ENCODE measurements around the gene DIO1.

Gene DIO1

DNA sequence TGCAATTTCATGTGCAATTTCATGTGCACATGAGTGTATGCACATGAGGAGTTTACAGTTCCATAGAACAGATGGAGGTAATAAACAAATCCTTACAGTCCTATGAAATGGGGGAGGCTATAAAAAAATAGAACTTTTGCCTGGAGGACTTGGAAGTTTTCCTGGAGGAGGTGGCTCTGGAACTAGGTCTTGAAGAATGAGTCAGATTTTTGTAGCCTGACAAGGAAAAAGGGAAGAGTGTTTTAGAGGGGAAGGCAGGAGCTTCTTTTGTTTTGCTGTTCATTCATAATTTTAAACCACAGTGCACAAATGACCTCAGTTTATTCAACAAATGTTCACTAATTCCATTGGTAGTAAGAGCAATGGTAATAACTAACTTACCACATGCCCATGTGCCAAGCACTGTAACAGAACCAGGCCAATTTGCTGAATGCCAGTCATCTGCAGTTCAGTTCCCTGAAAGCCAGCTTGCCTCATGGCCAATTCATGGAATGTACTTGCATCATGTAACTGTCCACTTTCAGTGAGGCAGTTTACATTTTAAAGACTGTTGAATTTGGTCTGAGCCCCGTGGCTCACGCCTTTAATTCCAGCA, 2.7 kb downstream of the DIO1 start:
- no peaks in the 10 kb centered on the region for H4K20me1 ChIP-seq (ENCODE audit: insufficient read depth)
- no peak overlapping the region for H3K4me3 ChIP-seq (IDR thresholded peaks at IDR 0.05; ENCODE audit: insufficient read depth, low read depth, low read length)
- H2AFZ ChIP-seq (ENCODE audit: low read depth), result no peak overlapping the region
- no peaks in the 10 kb centered on the region for H3K4me1 ChIP-seq (ENCODE audit: low read depth, poor library complexity, severe bottlenecking)
- no peaks in the 10 kb centered on the region for H3K36me3 ChIP-seq (ENCODE audit: insufficient read depth)
- no peaks in the 10 kb centered on the region for H3K79me2 ChIP-seq (ENCODE audit: insufficient read depth, low read depth)
- H3K4me2 ChIP-seq, result no peak overlapping the region
- no peak overlapping the region for H3K9ac ChIP-seq
- H3K27me3 ChIP-seq (ENCODE audit: insufficient read depth, low read depth), result no peaks in the 10 kb centered on the region
- TF ChIP-seq, protein P1, sequence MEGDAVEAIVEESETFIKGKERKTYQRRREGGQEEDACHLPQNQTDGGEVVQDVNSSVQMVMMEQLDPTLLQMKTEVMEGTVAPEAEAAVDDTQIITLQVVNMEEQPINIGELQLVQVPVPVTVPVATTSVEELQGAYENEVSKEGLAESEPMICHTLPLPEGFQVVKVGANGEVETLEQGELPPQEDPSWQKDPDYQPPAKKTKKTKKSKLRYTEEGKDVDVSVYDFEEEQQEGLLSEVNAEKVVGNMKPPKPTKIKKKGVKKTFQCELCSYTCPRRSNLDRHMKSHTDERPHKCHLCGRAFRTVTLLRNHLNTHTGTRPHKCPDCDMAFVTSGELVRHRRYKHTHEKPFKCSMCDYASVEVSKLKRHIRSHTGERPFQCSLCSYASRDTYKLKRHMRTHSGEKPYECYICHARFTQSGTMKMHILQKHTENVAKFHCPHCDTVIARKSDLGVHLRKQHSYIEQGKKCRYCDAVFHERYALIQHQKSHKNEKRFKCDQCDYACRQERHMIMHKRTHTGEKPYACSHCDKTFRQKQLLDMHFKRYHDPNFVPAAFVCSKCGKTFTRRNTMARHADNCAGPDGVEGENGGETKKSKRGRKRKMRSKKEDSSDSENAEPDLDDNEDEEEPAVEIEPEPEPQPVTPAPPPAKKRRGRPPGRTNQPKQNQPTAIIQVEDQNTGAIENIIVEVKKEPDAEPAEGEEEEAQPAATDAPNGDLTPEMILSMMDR (conservative IDR thresholded peaks at IDR 0.05; ENCODE audit: low read depth, low read length), result no peak
- H3K27ac ChIP-seq, result no peak overlapping the region

DNA sequence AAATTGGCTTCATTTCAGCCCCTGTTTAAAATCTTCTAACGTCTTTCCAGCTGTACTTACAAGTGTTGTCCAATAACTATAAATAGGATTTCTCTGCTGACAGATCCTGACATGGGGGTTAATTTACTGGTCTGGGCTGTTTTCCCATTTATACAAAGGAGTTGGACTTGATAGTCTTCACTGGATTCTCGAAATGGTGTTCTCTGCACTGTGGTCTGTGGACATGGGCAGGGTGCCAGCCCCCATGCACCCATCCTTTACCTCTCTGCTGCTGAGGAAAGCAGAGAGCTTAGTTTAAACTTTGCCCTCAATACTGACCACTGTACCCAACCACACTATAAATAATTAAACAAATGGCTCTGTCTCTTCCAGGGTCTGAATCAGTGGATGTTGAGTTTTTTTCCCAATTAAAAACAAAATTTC, 5.2 kb downstream of the DIO1 start:
- no peak overlapping the region for H3K4me2 ChIP-seq
- H2AFZ ChIP-seq (ENCODE audit: low read depth), result no peak overlapping the region
- no peaks in the 10 kb centered on the region for H3K4me1 ChIP-seq (ENCODE audit: low read depth, poor library complexity, severe bottlenecking)
- H4K20me1 ChIP-seq (ENCODE audit: insufficient read depth), result no peaks in the 10 kb centered on the region
- no peaks in the 10 kb centered on the region for H3K79me2 ChIP-seq (ENCODE audit: insufficient read depth, low read depth)
- no peak overlapping the region for H3K4me3 ChIP-seq (IDR thresholded peaks at IDR 0.05; ENCODE audit: insufficient read depth, low read depth, low read length)
- no peaks in the 10 kb centered on the region for H3K36me3 ChIP-seq (ENCODE audit: insufficient read depth)
- H3K27ac ChIP-seq, result no peak overlapping the region
- H3K27me3 ChIP-seq (ENCODE audit: insufficient read depth, low read depth), result no peaks in the 10 kb centered on the region
- H3K9ac ChIP-seq, result no peak overlapping the region
- TF ChIP-seq, protein P1 (conservative IDR thresholded peaks at IDR 0.05; ENCODE audit: low read depth, low read length), result no peak

DNA sequence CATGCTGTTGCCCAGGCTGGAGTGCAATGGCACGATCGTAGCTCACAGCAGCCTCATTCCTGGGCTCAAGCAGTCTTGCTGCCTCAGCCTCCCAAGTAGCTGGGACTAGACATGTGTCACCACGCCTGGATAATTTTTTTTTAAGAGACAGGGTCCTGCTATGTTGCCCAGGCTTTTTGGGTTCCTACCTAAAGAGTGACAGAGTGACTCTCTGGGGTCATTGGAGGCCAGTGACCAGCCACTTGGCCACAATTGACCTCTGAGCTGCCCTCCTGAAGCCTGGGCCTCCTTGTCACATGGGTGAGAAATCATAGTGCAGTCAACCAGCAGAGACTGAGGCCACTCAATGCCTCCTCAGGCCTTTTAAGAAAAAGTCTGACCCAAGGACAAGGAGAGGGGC, 5.7 kb downstream of the DIO1 start:
- Histone ChIP-seq H3K9ac (no peak overlapping the region), H3K4me3 (IDR thresholded peaks at IDR 0.05; ENCODE audit: insufficient read depth, low read depth, low read length) (no peak overlapping the region)

DNA sequence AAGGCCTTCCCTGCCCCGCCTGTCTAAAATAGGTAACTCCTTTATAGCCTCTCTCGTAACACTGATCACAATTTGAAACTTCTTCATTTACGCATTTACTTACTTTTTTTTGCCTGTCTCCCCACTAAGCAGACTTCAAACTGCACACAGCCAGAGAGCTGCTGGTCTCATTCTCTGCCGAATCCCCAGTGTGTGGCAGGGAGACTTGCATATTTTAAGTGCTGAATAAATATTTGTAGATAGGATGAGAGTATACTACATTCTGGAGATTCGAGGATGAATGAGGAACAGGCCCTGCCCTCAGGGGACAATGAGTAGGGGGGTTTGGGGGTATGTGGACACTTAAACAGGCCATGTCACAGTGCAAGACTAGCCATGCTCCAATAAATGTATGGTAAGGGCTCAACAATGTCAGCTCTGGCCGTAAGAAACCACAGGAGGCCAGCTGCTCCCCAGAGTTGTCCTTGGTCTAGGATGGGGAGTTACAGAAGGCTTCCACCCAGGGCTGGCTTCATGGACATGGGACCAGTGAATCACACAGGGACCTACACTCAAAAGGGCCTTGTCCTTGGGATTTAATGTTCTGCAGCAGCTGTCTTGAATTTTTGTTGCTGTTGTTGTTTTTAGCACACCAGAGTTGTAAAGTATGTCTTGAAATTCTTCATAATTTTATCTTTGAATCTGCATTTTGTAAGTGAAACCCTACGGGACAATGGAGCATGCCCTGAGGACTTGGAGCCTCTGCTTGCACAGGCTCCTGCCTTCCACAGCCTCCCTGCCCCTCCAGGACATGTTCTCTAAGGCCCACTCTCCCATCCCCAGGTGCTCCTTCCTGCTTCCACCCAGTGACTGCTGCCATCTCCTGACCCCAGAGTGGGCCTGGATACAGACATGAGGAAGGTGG, 8.5 kb downstream of the DIO1 start:
- Histone ChIP-seq H3K27me3 (ENCODE audit: insufficient read depth, low read depth) (no peaks in the 10 kb centered on the region), H3K4me2 (no peak overlapping the region), H3K4me1 (ENCODE audit: low read depth, poor library complexity, severe bottlenecking) (no peaks in the 10 kb centered on the region), H4K20me1 (ENCODE audit: insufficient read depth) (no peaks in the 10 kb centered on the region), H3K27ac (no peak overlapping the region), H3K4me3 (IDR thresholded peaks at IDR 0.05; ENCODE audit: insufficient read depth, low read depth, low read length) (no peak overlapping the region), H3K36me3 (ENCODE audit: insufficient read depth) (no peaks in the 10 kb centered on the region), H3K79me2 (ENCODE audit: insufficient read depth, low read depth) (no peaks in the 10 kb centered on the region), H2AFZ (ENCODE audit: low read depth) (no peak overlapping the region), H3K9ac (no peak overlapping the region)
- TF ChIP-seq, protein P1 (conservative IDR thresholded peaks at IDR 0.05; ENCODE audit: low read depth, low read length), result no peak

More for the DNA sequence above, 5.7 kb downstream of the DIO1 start:
- Histone ChIP-seq H3K79me2 (ENCODE audit: insufficient read depth, low read depth) (no peaks in the 10 kb centered on the region), H3K4me1 (ENCODE audit: low read depth, poor library complexity, severe bottlenecking) (no peaks in the 10 kb centered on the region), H2AFZ (ENCODE audit: low read depth) (no peak overlapping the region), H3K36me3 (ENCODE audit: insufficient read depth) (no peaks in the 10 kb centered on the region), H3K27ac (no peak overlapping the region), H3K4me2 (no peak overlapping the region), H3K27me3 (ENCODE audit: insufficient read depth, low read depth) (no peaks in the 10 kb centered on the region), H4K20me1 (ENCODE audit: insufficient read depth) (no peaks in the 10 kb centered on the region)
- TF ChIP-seq, protein P1 (conservative IDR thresholded peaks at IDR 0.05; ENCODE audit: low read depth, low read length), result no peak

Measured in KMS-11 (cell line).